NCI-H526 treated with DMSO at 0.1 percent for 48 hours (cell line): ENCODE data around the gene FOXK1.

Experiments
- DNase-seq: peaks from one replicate; lab custom pipeline; 2025; lab: John Stamatoyannopoulos, UW

The FOXK1 gene

GRCh38 chr7:4765776-4766490 is 83.8 kb downstream of the FOXK1 start:
- DNase-seq = no peak

GRCh38 chr7:4766666-4767519 is 84.8 kb downstream of the FOXK1 start:
- DNase-seq = no peak

GRCh38 chr7:4768597-4769569 is 86.8 kb downstream of the FOXK1 start:
- no peak for DNase-seq

- no peak for DNase-seq
Measured at GRCh38 chr7:4769761-4770160, 87.7 kb downstream of the FOXK1 start.

GRCh38 chr7:4770886-4771285 is 88.8 kb downstream of the FOXK1 start:
- no peak for DNase-seq

- no peak for DNase-seq
Measured at GRCh38 chr7:4771737-4772136, 89.6 kb downstream of the FOXK1 start.

- DNase-seq = no peak
Measured at GRCh38 chr7:4772306-4772705, 90.2 kb downstream of the FOXK1 start.

GRCh38 chr7:4774007-4774406 is 91.9 kb downstream of the FOXK1 start:
- no peak for DNase-seq

GRCh38 chr7:4774658-4775249 is 92.7 kb downstream of the FOXK1 start:
- no peak for DNase-seq

- DNase-seq = peak; percentile 84
Measured at GRCh38 chr7:4775250-4775847, 93.3 kb downstream of the FOXK1 start, which contains the start of gene AP5Z1. Gene AP5Z1, plus strand, starts transcription at chr7:4775623. Its CDS starts 93 bp downstream, at chr7:4775716.

- no peak for DNase-seq
Measured at GRCh38 chr7:4775848-4776623, 93.9 kb downstream of the FOXK1 start.

GRCh38 chr7:4779118-4779517 is 97.0 kb downstream of the FOXK1 start:
- DNase-seq = no peak

- DNase-seq = no peak
Measured at GRCh38 chr7:4781366-4782069, 99.4 kb downstream of the FOXK1 start.

- DNase-seq = no peak
Measured at GRCh38 chr7:4782333-4783291, 100.5 kb downstream of the FOXK1 start.

GRCh38 chr7:4783292-4783652 is 101.2 kb downstream of the FOXK1 start:
- DNase-seq = no peak

GRCh38 chr7:4783762-4784351 is 101.8 kb downstream of the FOXK1 start:
- DNase-seq = no peak

GRCh38 chr7:4784799-4785198 is 102.7 kb downstream of the FOXK1 start:
- DNase-seq = no peak

- no peak for DNase-seq
Measured at GRCh38 chr7:4785371-4785770, 103.3 kb downstream of the FOXK1 start.
